ENCODE data around the gene BID.

- TF ChIP-seq CTCF (IDR thresholded peaks at IDR 0.05 in 4 of 5, conservative IDR thresholded peaks at IDR 0.05 in 1 of 5) (no peak), POLR2A (IDR thresholded peaks at IDR 0.05) (no peak)
These were observed 81.4 kb downstream of the BID start for GRCh38 chr22:17692841-17693240.

All from gastrocnemius medialis (tissue), 4 donors.